Ishikawa (cell line): ENCODE measurements around the gene ZNF813.

Experiments
- EP300 ChIP-seq: IDR thresholded peaks from 2 replicates; pipeline ENCODE4 v1.6.1; 2012; ENCODE audit warnings: borderline replicate concordance
- FOXM1 ChIP-seq: IDR thresholded peaks from 2 replicates; pipeline ENCODE4 v1.6.1; 2012; ENCODE audit warnings: low read depth, borderline replicate concordance
- ZBTB7A ChIP-seq: IDR thresholded peaks from 2 replicates; pipeline ENCODE4 v1.6.1; 2012; ENCODE audit warnings: low read depth
- TF ChIP-seq, protein P1 (sequence below): IDR thresholded peaks from 2 replicates; pipeline ENCODE4 v1.6.1; 2012; ENCODE audit warnings: low read depth, mild to moderate bottlenecking

- TF ChIP-seq EP300 = no peak
- TF ChIP-seq FOXM1 = no peak
- TF ChIP-seq, protein P1, sequence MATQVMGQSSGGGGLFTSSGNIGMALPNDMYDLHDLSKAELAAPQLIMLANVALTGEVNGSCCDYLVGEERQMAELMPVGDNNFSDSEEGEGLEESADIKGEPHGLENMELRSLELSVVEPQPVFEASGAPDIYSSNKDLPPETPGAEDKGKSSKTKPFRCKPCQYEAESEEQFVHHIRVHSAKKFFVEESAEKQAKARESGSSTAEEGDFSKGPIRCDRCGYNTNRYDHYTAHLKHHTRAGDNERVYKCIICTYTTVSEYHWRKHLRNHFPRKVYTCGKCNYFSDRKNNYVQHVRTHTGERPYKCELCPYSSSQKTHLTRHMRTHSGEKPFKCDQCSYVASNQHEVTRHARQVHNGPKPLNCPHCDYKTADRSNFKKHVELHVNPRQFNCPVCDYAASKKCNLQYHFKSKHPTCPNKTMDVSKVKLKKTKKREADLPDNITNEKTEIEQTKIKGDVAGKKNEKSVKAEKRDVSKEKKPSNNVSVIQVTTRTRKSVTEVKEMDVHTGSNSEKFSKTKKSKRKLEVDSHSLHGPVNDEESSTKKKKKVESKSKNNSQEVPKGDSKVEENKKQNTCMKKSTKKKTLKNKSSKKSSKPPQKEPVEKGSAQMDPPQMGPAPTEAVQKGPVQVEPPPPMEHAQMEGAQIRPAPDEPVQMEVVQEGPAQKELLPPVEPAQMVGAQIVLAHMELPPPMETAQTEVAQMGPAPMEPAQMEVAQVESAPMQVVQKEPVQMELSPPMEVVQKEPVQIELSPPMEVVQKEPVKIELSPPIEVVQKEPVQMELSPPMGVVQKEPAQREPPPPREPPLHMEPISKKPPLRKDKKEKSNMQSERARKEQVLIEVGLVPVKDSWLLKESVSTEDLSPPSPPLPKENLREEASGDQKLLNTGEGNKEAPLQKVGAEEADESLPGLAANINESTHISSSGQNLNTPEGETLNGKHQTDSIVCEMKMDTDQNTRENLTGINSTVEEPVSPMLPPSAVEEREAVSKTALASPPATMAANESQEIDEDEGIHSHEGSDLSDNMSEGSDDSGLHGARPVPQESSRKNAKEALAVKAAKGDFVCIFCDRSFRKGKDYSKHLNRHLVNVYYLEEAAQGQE = no peak
- TF ChIP-seq ZBTB7A = no peak; the same call in 1 of the 2 replicates
Measured at GRCh38 chr19:53466726-53467484, 628 bp upstream of the ZNF813 start.
